HL-60/S4 treated with retinoic acid at 250 ng/mL for 4 days and 3 days (cell line): ENCODE data around the gene ZNF563.

Source experiments
- in situ Hi-C: fragments of 300-500 bp; cut with MboI; formaldehyde crosslinking; loops from 2 replicates; pipeline ENCODE4 v1.7.0; 2022; ENCODE audit warnings: low sequenced_read_pairs

Gene ZNF563

GRCh38 chr19:12295191-12295590 is 38.2 kb downstream of the ZNF563 start:
- in situ Hi-C loops = no loop called here

GRCh38 chr19:12294249-12295158 is 38.9 kb downstream of the ZNF563 start, which contains the start of gene ZNF44:
Gene ZNF44, minus strand, starts transcription at chr19:12294883. Its CDS starts 189 bp downstream, at chr19:12294694.
- in situ Hi-C loops = no loop called here

- in situ Hi-C loops = no loop called here
Observed at GRCh38 chr19:12293777-12294248, 39.6 kb downstream of the ZNF563 start.

- in situ Hi-C loops = no loop called here
Observed at GRCh38 chr19:12289790-12290065, 43.7 kb downstream of the ZNF563 start.

- in situ Hi-C loops = no loop called here
Observed at GRCh38 chr19:12287958-12288500, 45.4 kb downstream of the ZNF563 start.

DNA sequence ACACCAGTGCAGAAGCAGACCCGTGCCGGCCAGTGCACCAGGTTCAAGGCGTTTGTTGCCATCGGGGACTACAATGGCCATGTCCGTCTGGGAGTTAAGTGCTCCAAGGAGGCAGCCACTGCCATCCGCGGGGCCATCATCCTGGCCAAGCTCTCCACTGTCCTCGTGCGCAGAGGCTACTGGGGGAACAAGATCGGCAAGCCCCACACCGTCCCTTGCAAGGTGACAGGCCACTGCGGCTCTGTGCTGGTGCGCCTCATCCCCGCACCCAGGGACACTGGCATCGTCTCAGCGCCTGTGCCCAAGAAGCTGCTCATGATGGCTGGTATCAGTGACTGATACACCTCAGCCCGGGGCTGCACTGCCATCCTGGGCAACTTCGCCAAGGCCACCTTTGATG is 48.8 kb downstream of the ZNF563 start:
- in situ Hi-C loops = no loop called here

DNA sequence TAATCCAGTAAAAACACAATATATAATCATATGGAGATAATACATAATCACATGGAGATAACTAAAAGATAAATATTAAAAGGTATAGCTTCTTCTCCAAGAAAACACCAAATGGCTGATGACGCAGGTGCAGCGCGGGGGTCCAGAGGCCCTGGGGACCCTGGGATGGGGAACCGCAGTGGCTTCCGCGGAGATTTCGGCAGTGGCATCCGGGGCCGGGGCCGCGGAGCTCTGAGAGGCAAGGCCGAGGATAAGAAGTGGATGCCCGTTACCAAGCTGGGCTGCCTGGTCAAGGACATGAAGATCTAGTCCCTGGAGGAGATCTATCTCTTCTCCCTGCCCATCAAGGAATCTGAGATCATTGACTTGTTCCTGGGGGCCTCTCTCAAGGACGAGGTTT is 49.2 kb downstream of the ZNF563 start:
- in situ Hi-C loops = no loop called here

DNA sequence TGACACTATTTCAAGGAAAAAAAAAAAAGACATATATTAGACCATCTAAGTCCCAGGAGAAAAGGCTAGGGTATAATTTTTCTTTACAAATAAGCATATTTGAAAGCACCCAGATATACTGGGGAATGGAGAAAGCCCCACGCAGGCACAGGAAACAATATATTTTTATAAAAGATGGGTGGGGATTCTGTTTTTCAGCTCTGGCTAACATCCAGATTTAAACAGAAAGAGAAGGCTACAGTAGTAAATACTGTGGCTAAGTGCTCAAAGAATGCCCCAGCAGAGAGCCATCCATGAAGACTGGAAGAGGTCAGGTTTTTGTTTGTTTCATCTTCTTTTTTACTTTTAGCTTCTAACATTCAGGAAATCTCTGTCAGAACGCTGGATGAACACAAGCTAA is 54.7 kb downstream of the ZNF563 start:
- in situ Hi-C loops = no loop called here

DNA sequence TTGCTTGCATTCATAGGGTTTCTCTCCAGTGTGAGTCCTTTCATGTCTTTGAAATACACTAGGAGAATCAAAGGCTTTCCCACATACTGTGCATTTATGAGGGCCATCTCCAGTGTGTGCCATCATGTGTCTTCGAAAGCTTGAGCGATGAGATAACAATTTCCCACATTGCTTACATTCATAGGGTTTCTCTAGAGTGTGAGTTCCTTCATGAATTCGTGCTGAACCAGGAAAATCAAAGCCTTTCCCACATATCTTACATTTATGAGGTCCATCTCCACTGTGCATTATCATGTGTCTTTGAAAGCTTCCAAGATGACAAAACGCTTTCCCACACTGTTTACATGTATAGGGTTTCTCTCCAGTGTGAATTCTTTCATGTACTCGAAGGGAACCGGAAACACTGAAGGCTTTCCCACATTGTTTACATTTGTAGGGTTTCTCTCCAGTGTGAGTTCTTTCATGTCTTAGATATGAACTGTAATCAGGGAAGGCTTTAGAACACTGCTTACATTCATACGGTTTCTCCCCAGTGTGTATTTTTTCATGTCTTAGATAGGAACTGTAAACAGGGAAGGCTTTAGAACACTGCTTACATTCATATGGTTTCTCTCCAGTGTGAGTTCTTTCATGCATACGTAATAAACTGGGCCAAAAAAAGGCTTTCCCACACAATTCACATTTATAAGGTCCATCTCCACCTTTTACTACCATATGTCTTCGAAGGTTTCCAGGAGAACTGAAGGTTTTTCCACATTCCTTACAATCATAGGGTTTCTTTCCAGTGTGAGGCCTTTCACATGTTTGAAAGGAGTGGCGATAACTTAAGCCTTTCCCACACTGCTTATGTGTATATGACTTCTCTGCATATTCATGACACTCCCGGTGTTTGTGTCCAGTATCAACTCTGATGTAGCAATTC is 60.2 kb downstream of the ZNF563 start:
- in situ Hi-C loops = no loop called here

DNA sequence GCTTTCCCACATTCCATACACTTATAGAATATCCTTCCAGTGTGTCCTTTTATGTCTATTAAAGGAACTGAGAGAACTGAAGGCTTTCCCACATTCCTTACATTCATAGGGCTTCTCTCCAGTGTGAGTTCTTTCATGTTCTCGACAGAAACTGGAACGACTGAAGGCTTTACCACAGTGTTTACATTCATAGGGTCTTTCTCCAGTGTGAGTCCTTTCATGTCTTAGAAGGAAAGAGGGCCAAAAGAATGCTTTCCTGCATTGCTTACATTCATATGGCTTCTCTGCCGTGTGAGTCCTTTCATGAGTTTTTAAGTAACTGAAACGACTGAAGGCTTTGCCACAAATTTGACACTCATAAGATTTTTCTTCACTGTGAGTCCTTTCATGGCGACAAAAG is 61.0 kb downstream of the ZNF563 start:
- in situ Hi-C loops = no loop called here

DNA sequence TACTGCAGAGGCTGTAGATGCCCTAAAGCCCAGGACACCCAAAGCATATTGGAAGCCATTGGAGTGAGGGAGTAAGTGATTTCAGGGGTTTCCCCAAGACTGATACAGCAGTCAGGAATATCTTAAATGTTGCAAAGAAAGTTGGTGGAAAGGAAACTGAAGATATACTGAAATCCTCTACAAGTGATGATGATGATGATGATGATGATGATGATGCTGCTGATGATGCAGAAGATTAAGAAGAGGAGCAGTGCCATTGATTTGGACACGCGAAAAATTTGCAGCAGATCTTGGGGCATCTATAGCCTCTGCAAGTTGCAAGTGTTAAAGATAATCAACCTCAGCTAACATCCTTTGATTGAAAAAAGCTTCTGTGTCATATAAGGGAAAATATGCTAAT is 62.6 kb downstream of the ZNF563 start:
- in situ Hi-C loops = no loop called here
